ENCODE data around the gene MARS1. TPM values are rescaled to one million over a fixed set of nuclear protein-coding genes. Genes with fewer than 3 reads are reported as not detected.

The MARS1 gene
- total RNA-seq, 1 donor from 2014 or later, result 73.1 TPM

DNA sequence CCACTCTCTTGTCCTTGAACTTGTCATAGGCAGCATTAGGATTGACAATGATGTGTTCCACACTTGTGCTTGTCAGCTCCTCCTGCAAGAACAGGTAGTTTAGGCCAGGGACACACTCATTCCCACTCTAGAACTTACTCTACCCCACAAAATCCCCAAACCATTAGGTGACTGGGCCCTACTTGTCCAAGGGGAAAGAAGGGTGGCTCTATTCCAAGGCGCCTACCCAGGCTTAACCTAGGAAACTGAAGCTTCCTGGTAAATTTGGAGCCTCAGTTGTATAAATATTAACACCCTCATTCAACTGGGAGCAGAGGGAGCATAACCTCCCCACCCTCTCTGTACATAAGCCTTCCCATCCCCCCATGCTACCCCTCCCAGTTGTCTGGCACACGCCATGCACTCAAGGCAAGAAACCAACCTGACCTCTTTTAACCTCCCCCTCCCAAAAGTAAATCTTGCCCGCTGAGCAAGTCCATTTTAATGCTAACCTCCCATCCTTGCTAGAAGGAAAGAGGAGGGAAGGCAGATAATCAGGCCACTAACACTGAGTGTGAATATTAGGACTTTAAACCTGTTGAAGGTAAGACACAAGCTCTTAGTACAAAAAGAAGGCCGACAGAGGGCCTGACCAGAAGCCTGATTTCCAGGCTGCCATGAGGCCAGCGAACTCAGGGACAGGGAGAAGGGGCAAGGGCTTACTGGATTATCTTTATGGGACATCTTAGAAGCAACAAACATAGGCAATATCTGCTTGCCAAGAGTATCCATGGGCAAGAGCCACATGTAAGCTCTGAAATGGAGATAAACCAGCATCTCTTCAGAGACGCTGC is 48.1 kb downstream of the MARS1 start:
- Histone ChIP-seq H3K27ac (replicated peaks) (no peak overlapping the region), H3K36me3 (peaks cover 72% of the 10 kb centered on the region), H3K9me3 (replicated peaks) (no peaks in the 10 kb centered on the region), H3K4me3 (no peak overlapping the region), H3K4me1 (peaks cover 2% of the 10 kb centered on the region), H3K27me3 (ENCODE audit: low read depth) (no peaks in the 10 kb centered on the region)
- TF ChIP-seq CTCF (IDR thresholded peaks at IDR 0.05; ENCODE audit: borderline replicate concordance), result no peak
- intact Hi-C loops (cut with micrococcal nuclease), result no loop called here
- no peak for DNase-seq

DNA sequence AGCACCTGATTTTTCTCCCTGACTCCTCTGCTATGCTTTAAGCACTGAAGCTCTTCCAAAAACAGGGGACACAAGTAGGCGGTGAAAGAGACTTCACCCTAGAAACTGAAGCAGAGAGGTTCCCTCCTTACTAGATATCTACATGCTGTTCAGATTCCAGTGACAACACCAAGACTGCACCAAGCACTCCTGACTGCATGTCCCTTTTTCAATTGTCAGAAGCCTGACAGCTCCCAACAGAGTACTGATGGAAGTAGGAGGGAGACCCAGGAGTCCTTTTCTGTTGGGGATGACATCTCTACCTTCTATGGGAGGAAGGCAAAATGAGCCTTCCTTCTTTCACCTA is 48.7 kb downstream of the MARS1 start:
- Histone ChIP-seq H3K9me3 (replicated peaks) (no peaks in the 10 kb centered on the region), H3K4me1 (peaks cover 5% of the 10 kb centered on the region), H3K4me3 (no peak overlapping the region), H3K27me3 (ENCODE audit: low read depth) (no peaks in the 10 kb centered on the region), H3K36me3 (peaks cover 72% of the 10 kb centered on the region), H3K27ac (replicated peaks) (no peak overlapping the region)
- DNase-seq, result no peak
- intact Hi-C loops (cut with micrococcal nuclease), result no loop called here
- TF ChIP-seq CTCF (IDR thresholded peaks at IDR 0.05; ENCODE audit: borderline replicate concordance), result no peak

DNA sequence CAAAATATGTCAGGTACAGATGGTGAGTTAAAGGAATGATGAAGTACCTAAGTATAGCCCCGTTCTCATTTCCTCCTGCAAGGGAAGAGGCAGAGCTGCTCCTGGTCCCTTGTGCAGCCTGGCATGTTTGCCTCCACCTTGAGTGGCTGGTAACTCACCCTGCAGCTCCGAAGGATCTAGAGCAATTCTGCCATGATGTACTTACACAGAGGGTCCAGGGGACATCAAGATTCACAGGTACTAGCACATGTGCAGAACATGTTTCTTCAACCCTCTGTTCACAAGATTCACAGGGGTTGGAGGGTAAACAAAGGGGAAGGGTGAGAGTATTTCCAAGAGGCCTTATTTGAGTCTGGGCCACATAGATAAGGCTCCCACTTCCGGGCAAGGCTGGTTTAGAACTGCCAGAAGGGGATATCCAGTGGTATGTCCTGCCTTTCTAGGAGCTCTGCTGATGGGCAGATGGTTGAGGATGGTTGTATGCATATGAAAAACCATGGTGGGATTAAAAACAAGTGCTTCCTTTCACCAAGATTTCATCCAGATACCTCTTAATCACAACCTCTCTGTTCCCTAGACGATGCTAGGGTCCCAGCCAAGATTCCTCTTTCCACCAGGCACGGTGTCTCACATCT is 51.4 kb downstream of the MARS1 start:
- Histone ChIP-seq H3K27ac (replicated peaks) (no peak overlapping the region), H3K27me3 (ENCODE audit: low read depth) (no peaks in the 10 kb centered on the region), H3K9me3 (replicated peaks) (no peaks in the 10 kb centered on the region), H3K4me3 (no peak overlapping the region), H3K36me3 (peaks cover 55% of the 10 kb centered on the region), H3K4me1 (peaks cover 17% of the 10 kb centered on the region)
- DNase-seq, result no peak
- intact Hi-C loops (cut with micrococcal nuclease), result no loop called here
- no peak for TF ChIP-seq CTCF (IDR thresholded peaks at IDR 0.05; ENCODE audit: borderline replicate concordance)

DNA sequence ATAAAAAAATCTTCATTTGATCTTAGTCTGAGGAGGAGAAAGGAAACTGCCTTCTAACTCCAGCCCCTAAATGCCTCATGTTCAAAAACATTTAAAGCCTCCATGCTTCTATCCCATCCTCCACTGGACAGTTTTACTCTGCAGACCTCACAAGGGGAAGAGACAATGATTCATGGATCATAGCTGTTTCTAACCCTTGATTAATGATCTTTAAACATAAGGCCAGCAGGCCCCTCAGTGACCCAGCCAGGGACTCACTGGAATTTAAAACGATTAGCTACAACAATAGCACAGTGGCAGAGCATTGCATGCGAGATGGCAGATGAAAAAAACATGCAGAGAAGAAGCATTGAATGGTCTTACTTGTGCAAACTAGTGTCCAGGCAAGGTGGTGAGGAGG is 53.1 kb downstream of the MARS1 start:
- Histone ChIP-seq H3K27me3 (ENCODE audit: low read depth) (no peaks in the 10 kb centered on the region), H3K4me3 (no peak overlapping the region), H3K36me3 (peaks cover 40% of the 10 kb centered on the region), H3K9me3 (replicated peaks) (no peaks in the 10 kb centered on the region), H3K4me1 (peaks cover 35% of the 10 kb centered on the region), H3K27ac (replicated peaks) (no peak overlapping the region)
- intact Hi-C loops (cut with micrococcal nuclease), result no loop called here
- no peak for DNase-seq
- TF ChIP-seq CTCF (IDR thresholded peaks at IDR 0.05; ENCODE audit: borderline replicate concordance), result no peak

DNA sequence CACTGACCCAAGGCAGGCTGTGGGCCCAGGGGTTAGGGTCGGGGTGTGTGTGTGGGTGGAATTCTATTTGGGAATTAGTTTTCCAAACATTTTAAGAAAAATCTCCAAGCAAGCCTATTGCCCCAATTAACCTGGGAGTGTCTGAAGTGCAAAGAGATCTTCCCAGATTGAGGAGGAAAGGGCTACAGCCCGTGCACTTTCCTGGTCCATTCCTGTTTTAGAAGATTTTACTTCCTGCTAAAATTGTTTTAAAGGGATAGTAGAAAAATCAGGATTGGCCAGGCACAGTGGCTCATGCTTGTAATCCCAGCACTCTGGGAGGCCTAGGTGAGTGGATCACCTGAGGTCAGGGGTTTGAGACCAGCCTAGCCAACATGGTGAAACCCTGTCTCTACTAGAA is 53.8 kb downstream of the MARS1 start:
- DNase-seq, result no peak
- H3K27me3 ChIP-seq (ENCODE audit: low read depth), result no peaks in the 10 kb centered on the region
- peaks cover 40% of the 10 kb centered on the region for H3K36me3 ChIP-seq
- peaks cover 42% of the 10 kb centered on the region for H3K4me1 ChIP-seq
- H3K9me3 ChIP-seq (replicated peaks), result no peaks in the 10 kb centered on the region
- no peak overlapping the region for H3K27ac ChIP-seq (replicated peaks)
- no peak overlapping the region for H3K4me3 ChIP-seq
- TF ChIP-seq CTCF (IDR thresholded peaks at IDR 0.05; ENCODE audit: borderline replicate concordance), result no peak
- intact Hi-C loops (cut with micrococcal nuclease), result no loop called here

Data from left ventricle myocardium inferior (tissue), 1 donor.